ENCODE results near the gene MLST8.
"Not testable (repeated sequence)": the region's sequence is repeated elsewhere in the genome, so short reads cannot be mapped to it uniquely, and the experiment has no call there.

MLST8 gene

DNA sequence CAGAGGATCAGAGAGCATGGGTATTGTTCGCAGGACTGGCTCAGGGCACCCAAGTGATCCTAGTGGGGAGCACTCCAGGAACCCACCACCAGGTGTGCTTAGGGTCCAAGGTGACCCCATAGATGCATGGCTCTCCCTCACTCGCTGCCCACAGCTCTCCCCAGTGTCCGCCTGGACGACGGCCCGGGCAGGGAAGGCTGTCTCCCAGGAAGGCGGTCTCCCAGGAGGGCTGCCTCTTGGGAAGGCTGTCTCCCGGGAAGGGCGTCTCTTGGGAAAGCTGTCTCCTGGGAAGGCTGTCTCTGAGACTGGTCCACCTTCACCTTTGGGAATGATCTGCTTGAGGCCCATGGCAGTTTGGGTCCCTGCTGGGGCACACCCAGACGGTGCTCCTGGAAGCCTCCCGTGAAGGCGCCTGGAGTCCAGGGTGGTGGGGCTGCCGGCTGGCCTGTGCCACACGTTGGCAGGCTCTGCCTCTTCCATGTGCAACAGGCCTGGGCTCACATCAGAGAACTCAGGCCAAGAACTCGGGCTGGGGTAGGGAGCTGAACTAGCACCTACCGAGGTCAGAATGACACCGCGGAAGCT is 41.1 kb downstream of the MLST8 start:
- DNase-seq (ENCODE audit: low read depth) = no peak

- DNase-seq (ENCODE audit: low read depth) = no peak
Measured at GRCh38 chr16:2250652-2251295, 45.5 kb downstream of the MLST8 start.

GRCh38 chr16:2251296-2252111 is 46.2 kb downstream of the MLST8 start, which contains the start of gene ECI1:
TSS of gene ECI1 (minus strand) at chr16:2251587. CDS start at chr16:2251566, 21 bp downstream.
- DNase-seq (ENCODE audit: low read depth) = peak; percentile 96

- DNase-seq (ENCODE audit: low read depth) = no peak
Measured at GRCh38 chr16:2252806-2253148, 47.5 kb downstream of the MLST8 start.

DNA sequence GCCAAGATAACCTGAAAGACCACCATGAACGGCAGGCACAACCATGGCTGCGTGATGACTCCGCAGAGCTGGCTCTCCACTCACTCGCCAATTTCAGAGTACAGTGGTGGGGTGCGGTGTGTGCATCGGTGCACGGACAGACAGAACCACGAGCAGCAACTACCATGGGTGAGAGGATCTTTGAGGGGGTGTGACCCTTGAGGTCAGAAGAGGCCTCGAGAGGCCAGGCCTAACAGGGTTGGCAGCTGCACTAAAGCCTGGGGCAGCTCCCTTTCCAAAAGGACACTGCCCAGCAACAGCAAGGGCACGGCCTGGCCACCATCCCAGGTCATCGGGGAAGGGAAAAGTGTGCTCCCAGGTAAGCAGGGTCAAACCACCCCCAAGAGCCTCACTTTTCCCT is 48.0 kb downstream of the MLST8 start:
- no peak for DNase-seq (ENCODE audit: low read depth)

- no peak for DNase-seq (ENCODE audit: low read depth)
Measured at GRCh38 chr16:2256531-2257140, 51.4 kb downstream of the MLST8 start.

DNA sequence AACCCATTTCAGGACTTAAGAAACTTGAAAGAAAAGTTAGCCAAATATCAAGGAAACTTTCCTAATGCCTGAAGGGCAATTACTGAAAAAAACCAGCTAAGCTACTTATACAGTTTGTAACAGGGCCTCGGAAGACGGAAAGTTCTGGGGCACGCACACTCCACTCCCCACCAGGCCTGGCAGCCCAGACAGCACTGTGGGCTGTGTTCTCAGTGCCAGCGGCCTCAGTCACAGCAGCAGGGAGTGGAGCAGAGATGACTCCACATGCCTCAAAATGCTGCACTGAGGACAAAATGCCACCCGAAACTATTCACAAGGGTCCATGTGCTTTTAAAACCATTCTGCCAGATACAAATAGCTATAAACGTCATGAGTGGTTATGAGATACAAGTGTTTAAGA is 52.5 kb downstream of the MLST8 start:
- DNase-seq (ENCODE audit: low read depth) = no peak

DNA sequence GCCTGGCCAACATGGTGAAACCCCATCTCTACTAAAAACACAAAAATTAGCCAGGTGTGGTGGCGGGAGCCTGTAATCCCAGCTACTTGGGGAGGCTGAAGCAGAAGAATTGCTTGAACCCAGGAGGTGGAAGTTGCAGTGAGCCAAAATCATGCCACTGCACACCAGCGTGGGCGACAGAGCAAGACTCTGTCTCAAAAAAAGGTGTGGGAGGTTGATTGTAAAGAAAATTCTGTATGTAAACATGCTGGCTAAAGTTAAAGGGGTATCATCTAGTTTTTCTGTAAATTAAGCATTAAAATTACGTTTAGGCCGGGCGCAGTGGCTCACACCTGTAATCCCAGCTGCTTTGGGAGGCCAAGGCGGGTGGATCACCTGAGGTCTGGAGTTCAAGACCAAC is 53.3 kb downstream of the MLST8 start:
- DNase-seq (ENCODE audit: low read depth) = not testable (repeated sequence)
